ENCODE data around the gene CLCNKA.
"Not testable (repeated sequence)": the region's sequence is repeated elsewhere in the genome, so short reads cannot be mapped to it uniquely, and the experiment has no call there.

The CLCNKA gene

GRCh38 chr1:16026723-16027484 lies 5.1 kb downstream of the CLCNKA start:
- no peaks in the 10 kb centered on the region for H3K9me3 Mint-ChIP-seq
- H3K27ac Mint-ChIP-seq (ENCODE audit: low read depth) = no peak overlapping the region
- DNase-seq (ENCODE audit: low spot score in 2 of 2) = no peak
- peaks cover 67% of the 10 kb centered on the region for H3K27me3 Mint-ChIP-seq
- peak overlapping the region; percentile 23 for H3K4me3 Mint-ChIP-seq
- no peaks in the 10 kb centered on the region for H3K4me1 Mint-ChIP-seq
- no peaks in the 10 kb centered on the region for H3K36me3 Mint-ChIP-seq (ENCODE audit: insufficient read depth)
- peak; percentile 32 for ATAC-seq (replicated peaks; ENCODE audit: extremely low read depth, poor library complexity, severe bottlenecking)

- Mint-ChIP-seq H3K9me3 (no peaks in the 10 kb centered on the region), H3K4me3 (peak overlapping the region; percentile 25), H3K4me1 (no peaks in the 10 kb centered on the region), H3K27me3 (peaks cover 63% of the 10 kb centered on the region), H3K36me3 (ENCODE audit: insufficient read depth) (no peaks in the 10 kb centered on the region), H3K27ac (ENCODE audit: low read depth) (peak overlapping the region; percentile 63)
- ATAC-seq (replicated peaks; ENCODE audit: extremely low read depth, poor library complexity, severe bottlenecking) = no peak
- no peak for DNase-seq (ENCODE audit: low spot score in 2 of 2)
Measured at GRCh38 chr1:16028237-16029002, 6.6 kb downstream of the CLCNKA start.

GRCh38 chr1:16029003-16029268 lies 7.1 kb downstream of the CLCNKA start:
- H3K27ac Mint-ChIP-seq (ENCODE audit: low read depth); H3K4me1 Mint-ChIP-seq; DNase-seq (ENCODE audit: low spot score in 2 of 2); H3K4me3 Mint-ChIP-seq; H3K9me3 Mint-ChIP-seq; ATAC-seq (replicated peaks; ENCODE audit: extremely low read depth, poor library complexity, severe bottlenecking); H3K36me3 Mint-ChIP-seq (ENCODE audit: insufficient read depth): not testable (repeated sequence)
- peaks cover 60% of the 10 kb centered on the region for H3K27me3 Mint-ChIP-seq

- ATAC-seq (replicated peaks; ENCODE audit: extremely low read depth, poor library complexity, severe bottlenecking) = no peak
- peaks cover 60% of the 10 kb centered on the region for H3K27me3 Mint-ChIP-seq
- no peaks in the 10 kb centered on the region for H3K4me1 Mint-ChIP-seq
- H3K9me3 Mint-ChIP-seq = no peaks in the 10 kb centered on the region
- no peak for DNase-seq (ENCODE audit: low spot score in 2 of 2)
- H3K4me3 Mint-ChIP-seq = no peak overlapping the region
- H3K27ac Mint-ChIP-seq (ENCODE audit: low read depth) = peak overlapping the region; percentile 55
- H3K36me3 Mint-ChIP-seq (ENCODE audit: insufficient read depth) = no peaks in the 10 kb centered on the region
Measured at GRCh38 chr1:16029288-16029687, 7.5 kb downstream of the CLCNKA start.

- H3K27me3 Mint-ChIP-seq = peaks cover 57% of the 10 kb centered on the region
- H3K27ac Mint-ChIP-seq (ENCODE audit: low read depth) = no peak overlapping the region
- ATAC-seq (replicated peaks; ENCODE audit: extremely low read depth, poor library complexity, severe bottlenecking) = no peak
Measured at GRCh38 chr1:16031551-16031950, 9.7 kb downstream of the CLCNKA start.

GRCh38 chr1:16032388-16033102 lies 10.7 kb downstream of the CLCNKA start:
- peaks cover 55% of the 10 kb centered on the region for H3K27me3 Mint-ChIP-seq
- no peaks in the 10 kb centered on the region for H3K9me3 Mint-ChIP-seq
- no peaks in the 10 kb centered on the region for H3K4me1 Mint-ChIP-seq
- no peaks in the 10 kb centered on the region for H3K36me3 Mint-ChIP-seq (ENCODE audit: insufficient read depth)
- H3K27ac Mint-ChIP-seq (ENCODE audit: low read depth) = no peak overlapping the region
- DNase-seq (ENCODE audit: low spot score in 2 of 2) (no peak), ATAC-seq (replicated peaks; ENCODE audit: extremely low read depth, poor library complexity, severe bottlenecking) (no peak)
- H3K4me3 Mint-ChIP-seq = no peak overlapping the region

More at GRCh38 chr1:16031551-16031950, 9.7 kb downstream of the CLCNKA start:
- Mint-ChIP-seq H3K9me3 (no peaks in the 10 kb centered on the region), H3K4me3 (no peak overlapping the region), H3K36me3 (ENCODE audit: insufficient read depth) (no peaks in the 10 kb centered on the region), H3K4me1 (no peaks in the 10 kb centered on the region)
- no peak for DNase-seq (ENCODE audit: low spot score in 2 of 2)

- not testable (repeated sequence) for ATAC-seq (replicated peaks; ENCODE audit: extremely low read depth, poor library complexity, severe bottlenecking); H3K4me3 Mint-ChIP-seq; H3K36me3 Mint-ChIP-seq (ENCODE audit: insufficient read depth); DNase-seq (ENCODE audit: low spot score in 2 of 2); H3K4me1 Mint-ChIP-seq; H3K27ac Mint-ChIP-seq (ENCODE audit: low read depth); H3K9me3 Mint-ChIP-seq
- H3K27me3 Mint-ChIP-seq = peaks cover 49% of the 10 kb centered on the region
Measured at GRCh38 chr1:16033103-16033632, 11.3 kb downstream of the CLCNKA start.

GRCh38 chr1:16036461-16036860 lies 14.6 kb downstream of the CLCNKA start:
- not testable (repeated sequence) for H3K27ac Mint-ChIP-seq (ENCODE audit: low read depth); H3K9me3 Mint-ChIP-seq; H3K4me1 Mint-ChIP-seq; ATAC-seq (replicated peaks; ENCODE audit: extremely low read depth, poor library complexity, severe bottlenecking); H3K36me3 Mint-ChIP-seq (ENCODE audit: insufficient read depth); H3K4me3 Mint-ChIP-seq; DNase-seq (ENCODE audit: low spot score in 2 of 2)
- H3K27me3 Mint-ChIP-seq = peaks cover 35% of the 10 kb centered on the region

GRCh38 chr1:16038620-16038912 lies 16.7 kb downstream of the CLCNKA start:
- DNase-seq (ENCODE audit: low spot score in 2 of 2) = no peak
- Mint-ChIP-seq H3K36me3 (ENCODE audit: insufficient read depth) (no peaks in the 10 kb centered on the region), H3K4me1 (no peaks in the 10 kb centered on the region), H3K27me3 (peaks cover 36% of the 10 kb centered on the region), H3K4me3 (no peak overlapping the region), H3K9me3 (no peaks in the 10 kb centered on the region), H3K27ac (ENCODE audit: low read depth) (no peak overlapping the region)
- ATAC-seq (replicated peaks; ENCODE audit: extremely low read depth, poor library complexity, severe bottlenecking) = no peak

GRCh38 chr1:16039871-16040270 lies 18.0 kb downstream of the CLCNKA start:
- not testable (repeated sequence) for H3K27ac Mint-ChIP-seq (ENCODE audit: low read depth); DNase-seq (ENCODE audit: low spot score in 2 of 2); H3K4me1 Mint-ChIP-seq; H3K36me3 Mint-ChIP-seq (ENCODE audit: insufficient read depth); H3K9me3 Mint-ChIP-seq; ATAC-seq (replicated peaks; ENCODE audit: extremely low read depth, poor library complexity, severe bottlenecking); H3K4me3 Mint-ChIP-seq
- peaks cover 38% of the 10 kb centered on the region for H3K27me3 Mint-ChIP-seq

- Mint-ChIP-seq H3K27me3 (peaks cover 42% of the 10 kb centered on the region), H3K27ac (ENCODE audit: low read depth) (no peak overlapping the region), H3K4me1 (no peaks in the 10 kb centered on the region), H3K36me3 (ENCODE audit: insufficient read depth) (no peaks in the 10 kb centered on the region), H3K9me3 (no peaks in the 10 kb centered on the region), H3K4me3 (no peak overlapping the region)
- DNase-seq (ENCODE audit: low spot score in 2 of 2) = no peak
- ATAC-seq (replicated peaks; ENCODE audit: extremely low read depth, poor library complexity, severe bottlenecking) = no peak
Measured at GRCh38 chr1:16041200-16041599, 19.4 kb downstream of the CLCNKA start.

GRCh38 chr1:16042096-16042495 lies 20.3 kb downstream of the CLCNKA start:
- Mint-ChIP-seq H3K27me3 (peaks cover 51% of the 10 kb centered on the region), H3K36me3 (ENCODE audit: insufficient read depth) (no peaks in the 10 kb centered on the region), H3K9me3 (no peaks in the 10 kb centered on the region), H3K4me3 (no peak overlapping the region), H3K4me1 (no peaks in the 10 kb centered on the region), H3K27ac (ENCODE audit: low read depth) (no peak overlapping the region)
- ATAC-seq (replicated peaks; ENCODE audit: extremely low read depth, poor library complexity, severe bottlenecking) = no peak
- DNase-seq (ENCODE audit: low spot score in 2 of 2) = no peak

Data from central memory CD8-positive, alpha-beta T cell (primary cell).